ENCODE measurements around the gene GBX2.

Gene GBX2

GRCh38 chr2:236179236-236180075, 11.3 kb upstream of the GBX2 start:
- Histone ChIP-seq H3K36me3 (ENCODE audit: insufficient read depth, low read depth, low read length) (no peaks in the 10 kb centered on the region), H3K4me1 (ENCODE audit: insufficient read depth, low read length) (peaks cover 15% of the 10 kb centered on the region), H3K27ac (ENCODE audit: low read length) (no peak overlapping the region), H3K9ac (ENCODE audit: low read depth, low read length) (no peak overlapping the region), H3K27me3 (ENCODE audit: insufficient read depth, low read length) (peaks cover 71% of the 10 kb centered on the region), H3K9me3 (ENCODE audit: insufficient read depth, low read depth, low read length) (peaks cover 2% of the 10 kb centered on the region), H3K4me3 (ENCODE audit: low read length) (peak overlapping the region; percentile 69; the same call in 1 of the 2 replicates)

GRCh38 chr2:236178890-236179235, 10.7 kb upstream of the GBX2 start:
- Histone ChIP-seq H3K27ac (ENCODE audit: low read length) (no peak overlapping the region), H3K4me1 (ENCODE audit: insufficient read depth, low read length) (peaks cover 19% of the 10 kb centered on the region), H3K4me3 (ENCODE audit: low read length) (peak overlapping the region; percentile 69; the same call in 1 of the 2 replicates), H3K36me3 (ENCODE audit: insufficient read depth, low read depth, low read length) (no peaks in the 10 kb centered on the region), H3K27me3 (ENCODE audit: insufficient read depth, low read length) (peaks cover 77% of the 10 kb centered on the region), H3K9me3 (ENCODE audit: insufficient read depth, low read depth, low read length) (no peaks in the 10 kb centered on the region), H3K9ac (ENCODE audit: low read depth, low read length) (no peak overlapping the region)

GRCh38 chr2:236177967-236178889, 10.0 kb upstream of the GBX2 start:
- Histone ChIP-seq H3K9ac (ENCODE audit: low read depth, low read length) (no peak overlapping the region; the same call in 1 of the 2 replicates), H3K9me3 (ENCODE audit: insufficient read depth, low read depth, low read length) (no peaks in the 10 kb centered on the region), H3K36me3 (ENCODE audit: insufficient read depth, low read depth, low read length) (no peaks in the 10 kb centered on the region), H3K4me3 (ENCODE audit: low read length) (peak overlapping the region; percentile 69), H3K27ac (ENCODE audit: low read length) (no peak overlapping the region), H3K4me1 (ENCODE audit: insufficient read depth, low read length) (peaks cover 21% of the 10 kb centered on the region), H3K27me3 (ENCODE audit: insufficient read depth, low read length) (peaks cover 83% of the 10 kb centered on the region)

GRCh38 chr2:236177604-236177966, 9.4 kb upstream of the GBX2 start:
- Histone ChIP-seq H3K36me3 (ENCODE audit: insufficient read depth, low read depth, low read length) (no peaks in the 10 kb centered on the region), H3K4me3 (ENCODE audit: low read length) (peak overlapping the region; percentile 69; the same call in 1 of the 2 replicates), H3K27ac (ENCODE audit: low read length) (no peak overlapping the region), H3K9ac (ENCODE audit: low read depth, low read length) (no peak overlapping the region), H3K4me1 (ENCODE audit: insufficient read depth, low read length) (peaks cover 21% of the 10 kb centered on the region), H3K9me3 (ENCODE audit: insufficient read depth, low read depth, low read length) (no peaks in the 10 kb centered on the region), H3K27me3 (ENCODE audit: insufficient read depth, low read length) (peaks cover 90% of the 10 kb centered on the region)

GRCh38 chr2:236176951-236177350, 8.8 kb upstream of the GBX2 start:
- peaks cover 25% of the 10 kb centered on the region for H3K4me1 ChIP-seq (ENCODE audit: insufficient read depth, low read length)
- no peaks in the 10 kb centered on the region for H3K9me3 ChIP-seq (ENCODE audit: insufficient read depth, low read depth, low read length)
- peaks cover 96% of the 10 kb centered on the region for H3K27me3 ChIP-seq (ENCODE audit: insufficient read depth, low read length)
- H3K36me3 ChIP-seq (ENCODE audit: insufficient read depth, low read depth, low read length): no peaks in the 10 kb centered on the region
- H3K27ac ChIP-seq (ENCODE audit: low read length): no peak overlapping the region
- no peak overlapping the region for H3K4me3 ChIP-seq (ENCODE audit: low read length)
- H3K9ac ChIP-seq (ENCODE audit: low read depth, low read length): no peak overlapping the region

- Histone ChIP-seq H3K9ac (ENCODE audit: low read depth, low read length) (no peak overlapping the region), H3K27me3 (ENCODE audit: insufficient read depth, low read length) (peaks cover 96% of the 10 kb centered on the region), H3K27ac (ENCODE audit: low read length) (no peak overlapping the region), H3K4me3 (ENCODE audit: low read length) (no peak overlapping the region), H3K9me3 (ENCODE audit: insufficient read depth, low read depth, low read length) (no peaks in the 10 kb centered on the region), H3K4me1 (ENCODE audit: insufficient read depth, low read length) (peaks cover 31% of the 10 kb centered on the region), H3K36me3 (ENCODE audit: insufficient read depth, low read depth, low read length) (no peaks in the 10 kb centered on the region)
Measured at GRCh38 chr2:236176417-236176816, 8.2 kb upstream of the GBX2 start.

GRCh38 chr2:236175548-236176150, 7.5 kb upstream of the GBX2 start:
- H3K9me3 ChIP-seq (ENCODE audit: insufficient read depth, low read depth, low read length): no peaks in the 10 kb centered on the region; the same call in 1 of the 2 replicates
- peaks cover 37% of the 10 kb centered on the region for H3K4me1 ChIP-seq (ENCODE audit: insufficient read depth, low read length)
- H3K27ac ChIP-seq (ENCODE audit: low read length): no peak overlapping the region
- H3K4me3 ChIP-seq (ENCODE audit: low read length): no peak overlapping the region
- no peak overlapping the region for H3K9ac ChIP-seq (ENCODE audit: low read depth, low read length)
- no peaks in the 10 kb centered on the region for H3K36me3 ChIP-seq (ENCODE audit: insufficient read depth, low read depth, low read length)
- peaks cover 100% of the 10 kb centered on the region for H3K27me3 ChIP-seq (ENCODE audit: insufficient read depth, low read length)

- H3K27ac ChIP-seq (ENCODE audit: low read length): no peak overlapping the region
- H3K4me3 ChIP-seq (ENCODE audit: low read length): peak overlapping the region; percentile 19; the same call in 1 of the 2 replicates
- no peak overlapping the region for H3K9ac ChIP-seq (ENCODE audit: low read depth, low read length)
Measured at GRCh38 chr2:236173729-236174607, 5.8 kb upstream of the GBX2 start.

GRCh38 chr2:236173036-236173728, 5.0 kb upstream of the GBX2 start:
- Histone ChIP-seq H3K4me1 (ENCODE audit: insufficient read depth, low read length) (peaks cover 40% of the 10 kb centered on the region), H3K36me3 (ENCODE audit: insufficient read depth, low read depth, low read length) (no peaks in the 10 kb centered on the region), H3K9ac (ENCODE audit: low read depth, low read length) (no peak overlapping the region), H3K4me3 (ENCODE audit: low read length) (peak overlapping the region; percentile 13; the same call in 1 of the 2 replicates), H3K27me3 (ENCODE audit: insufficient read depth, low read length) (peaks cover 100% of the 10 kb centered on the region), H3K27ac (ENCODE audit: low read length) (no peak overlapping the region), H3K9me3 (ENCODE audit: insufficient read depth, low read depth, low read length) (no peaks in the 10 kb centered on the region; the same call in 1 of the 2 replicates)

More at GRCh38 chr2:236173729-236174607, 5.8 kb upstream of the GBX2 start:
- peaks cover 40% of the 10 kb centered on the region for H3K4me1 ChIP-seq (ENCODE audit: insufficient read depth, low read length)
- H3K27me3 ChIP-seq (ENCODE audit: insufficient read depth, low read length): peaks cover 100% of the 10 kb centered on the region
- no peaks in the 10 kb centered on the region for H3K36me3 ChIP-seq (ENCODE audit: insufficient read depth, low read depth, low read length)
- H3K9me3 ChIP-seq (ENCODE audit: insufficient read depth, low read depth, low read length): no peaks in the 10 kb centered on the region; the same call in 1 of the 2 replicates

- Histone ChIP-seq H3K9ac (ENCODE audit: low read depth, low read length) (no peak overlapping the region), H3K36me3 (ENCODE audit: insufficient read depth, low read depth, low read length) (no peaks in the 10 kb centered on the region), H3K27ac (ENCODE audit: low read length) (no peak overlapping the region), H3K27me3 (ENCODE audit: insufficient read depth, low read length) (peaks cover 100% of the 10 kb centered on the region), H3K4me1 (ENCODE audit: insufficient read depth, low read length) (peaks cover 40% of the 10 kb centered on the region), H3K4me3 (ENCODE audit: low read length) (peak overlapping the region; percentile 13; the same call in 1 of the 2 replicates), H3K9me3 (ENCODE audit: insufficient read depth, low read depth, low read length) (no peaks in the 10 kb centered on the region; the same call in 1 of the 2 replicates)
Measured at GRCh38 chr2:236172255-236173035, 4.3 kb upstream of the GBX2 start.

Data from iPS-20b (cell line).